HG03439 (cell line): ENCODE results near the gene MPZL2.

Source experiments
- ATAC-seq: cut with Tn5 transposase; IDR thresholded peaks from one replicate; pipeline ENCODE4 v1.9.1; 2021; ENCODE audit warnings: mild to moderate bottlenecking, moderate library complexity; ENCODE audit not compliant: unreplicated experiment

Gene MPZL2

GRCh38 chr11:118243993-118244762 lies 19.9 kb downstream of the MPZL2 start:
- ATAC-seq: no peak

- no peak for ATAC-seq
Measured at GRCh38 chr11:118243161-118243560, 20.9 kb downstream of the MPZL2 start.

- peak; percentile 19 for ATAC-seq
Measured at GRCh38 chr11:118241764-118242098, 22.4 kb downstream of the MPZL2 start.

- ATAC-seq: peak; percentile 88
Measured at GRCh38 chr11:118240999-118241763, 22.9 kb downstream of the MPZL2 start.

- ATAC-seq: no peak
Measured at GRCh38 chr11:118239509-118240205, 24.4 kb downstream of the MPZL2 start.

- ATAC-seq: no peak
Measured at GRCh38 chr11:118238929-118239328, 25.2 kb downstream of the MPZL2 start.

- ATAC-seq: no peak
Measured at GRCh38 chr11:118238421-118238820, 25.7 kb downstream of the MPZL2 start.

GRCh38 chr11:118236170-118236569 lies 27.9 kb downstream of the MPZL2 start:
- no peak for ATAC-seq

- ATAC-seq: no peak
Measured at GRCh38 chr11:118234833-118235232, 29.3 kb downstream of the MPZL2 start.

GRCh38 chr11:118233850-118234249 lies 30.2 kb downstream of the MPZL2 start:
- ATAC-seq: no peak

- ATAC-seq: no peak
Measured at GRCh38 chr11:118233377-118233776, 30.7 kb downstream of the MPZL2 start.

- ATAC-seq: no peak
Measured at GRCh38 chr11:118232659-118233058, 31.4 kb downstream of the MPZL2 start.

GRCh38 chr11:118231461-118231860 lies 32.6 kb downstream of the MPZL2 start:
- ATAC-seq: no peak

- no peak for ATAC-seq
Measured at GRCh38 chr11:118230088-118230487, 34.0 kb downstream of the MPZL2 start.

- no peak for ATAC-seq
Measured at GRCh38 chr11:118229274-118229847, 34.7 kb downstream of the MPZL2 start.

- peak; percentile 61 for ATAC-seq
Measured at GRCh38 chr11:118227865-118228785, 36.0 kb downstream of the MPZL2 start.

GRCh38 chr11:118226781-118227180 lies 37.3 kb downstream of the MPZL2 start:
- ATAC-seq: no peak

- ATAC-seq: no peak
Measured at GRCh38 chr11:118226296-118226695, 37.8 kb downstream of the MPZL2 start.

GRCh38 chr11:118224511-118225188 lies 39.4 kb downstream of the MPZL2 start, which contains the start of gene JAML:
Gene JAML, minus strand, starts transcription at chr11:118225011. Its CDS starts 10,145 bp downstream, at chr11:118214866.
- no peak for ATAC-seq

- ATAC-seq: no peak
Measured at GRCh38 chr11:118223992-118224391, 40.1 kb downstream of the MPZL2 start.
